Heart right ventricle (tissue), 16 donors: ENCODE results near the gene CAVIN2. TPM values are rescaled to one million over a fixed set of nuclear protein-coding genes. Genes with fewer than 3 reads are reported as not detected.

Experiments
- ATAC-seq, 8 donors: fragments of 200-7000 bp; cut with Tn5 transposase; one replicate each; pipeline ENCODE4 v1.9.1; 2020; ENCODE audit warnings: mild to moderate bottlenecking in 8 of 8, moderate library complexity in 8 of 8, moderate number of reproducible peaks in 1 of 8
- DNase-seq, 2 donors: peaks; one replicate each; pipeline ENCODE4 v3.0.0-alpha.2; 2020
- H3K27ac ChIP-seq, 10 donors: fragments of 200-600 bp; sonication (generic) in 2 of 10; one replicate each; pipeline versions ENCODE4 v1.5.0 to v1.8.0; 2020 to 2022; ENCODE audit warnings: mild to moderate bottlenecking in 3 of 10
- H3K27me3 ChIP-seq, 7 donors: fragments of 200-600 bp; one replicate each; pipeline ENCODE4 v1.8.0; 2021 to 2022; ENCODE audit warnings: mild to moderate bottlenecking in 2 of 7
- H3K36me3 ChIP-seq, 9 donors: fragments of 200-600 bp; sonication (generic) in 1 of 9; one replicate each; pipeline versions ENCODE4 v1.5.0 to v1.8.0; 2020 to 2022; ENCODE audit warnings: mild to moderate bottlenecking in 2 of 9
- H3K4me1 ChIP-seq, 9 donors: fragments of 200-600 bp; sonication (generic) in 1 of 9; one replicate each; pipeline versions ENCODE4 v1.5.0 to v1.8.0; 2020 to 2022; ENCODE audit warnings: mild to moderate bottlenecking in 4 of 9
- H3K4me3 ChIP-seq, 10 donors: fragments of 200-600 bp; sonication (generic) in 2 of 10; one replicate each; pipeline versions ENCODE4 v1.5.0 to v1.8.0; 2020 to 2022; ENCODE audit warnings: mild to moderate bottlenecking in 7 of 10, moderate library complexity in 2 of 10
- H3K9me3 ChIP-seq, 11 donors: fragments of 200-600 bp in 10 of 11; sonication (generic) in 2 of 11; one replicate each; pipeline versions ENCODE4 v1.5.0 to v1.8.0; 2013 to 2022; ENCODE audit warnings: mild to moderate bottlenecking in 2 of 11, control low read depth in 1 of 11, moderate library complexity in 1 of 11
- CTCF ChIP-seq, 9 donors: fragments of 200-600 bp; sonication (generic) in 2 of 9; IDR thresholded peaks; one replicate each; pipeline versions ENCODE4 v1.5.0 to v1.8.0; 2021 to 2022; ENCODE audit warnings: antibody characterized with exemption in 9 of 9, mild to moderate bottlenecking in 5 of 9, moderate library complexity in 1 of 9
- WGBS, 2 donors: extraction: QIAGEN DNeasy Blood & Tissue Kit; methylation state at CpG; one replicate each; pipeline ENCODE4 v1.1.7; 2013; ENCODE audit warnings: inconsistent platforms in 1 of 2; 5-methylcytosine and 5-hydroxymethylcytosine counted together
- intact Hi-C, 10 donors: fragments of 100-400 bp; cut with DNase I; formaldehyde crosslinking; loops; one replicate each; pipeline versions ENCODE4 v1.11.1 to v1.14.2; 2022
- polyA plus RNA-seq, 2 donors: library from polyadenylated mRNA; stranded (reverse); fragments of 200-250 nt; gene quantifications; one replicate each; pipeline ENCODE4 v1.2.3, GENCODE V29; 2013
- total RNA-seq, 10 donors: library from RNA; stranded (reverse); fragmentation: NEBNext Ultra II Directional in 3 of 10; extraction: Animal tissue kit (Norgen Biotek cat#: 25700) in 3 of 10; gene quantifications; one replicate each; pipeline versions ENCODE4 v1.2.1 to v1.2.4, GENCODE V29; 2021 to 2023
- donor health status: Arrhythmogenic right ventricular cardiomyopathy.
- donor health status: ischemic (EF 13 %, LVEDD 7.1; RV severe dilation, severe dysfunction).
- donor health status: healthy with polysubstance abuse.
- donor health status: DM: no; HTN: yes; CAD: no.
- donor health status: DM: no; HTN: no; CAD: no.
- donor health status: ischemic (EF 25% LVEDD 6.9; RV normal size, moderate dysfunction).
- donor health status: ischemic (EF 25% LVEDD 5.7; RV mildly dilated, moderate dysfunction).
- donor health status: healthy.
- donor health status: DM: yes; HTN: yes; CAD: no.
- donor health status: Ischemic cardiomyopathy.
- donor health status: ischemic (EF 35%, LVEDD 5.7; RV mildly dilated, moderate dysfunction).
- donor health status: nonischemic (EF 11% LVEDD 7.7; RV severe dilation, severe dysfunction).
- donor health status: DM: yes; HTN: yes; CAD: no.
- donor health status: PGD.
- donor health status: ischemic (EF 29% LVEDD 5.4; RV normal size, mild dysfunction).
- donor health status: nonischemic (EF 23%, LVEDD 6.1; RV moderate dilation, normal function).

The CAVIN2 gene
- total and polyA plus RNA-seq, 12 donors = 31.5 to 126 (median 91.3) TPM

- DNase-seq = no peak
- no peak for TF ChIP-seq CTCF (IDR thresholded peaks at IDR 0.05)
- WGBS, 2 donors = 71 to 75% methylated on average over 4 of the region's 4 CpGs
Measured at GRCh38 chr2:191797500-191797899, 49.4 kb downstream of the CAVIN2 start.

GRCh38 chr2:191795715-191796114 lies 51.2 kb downstream of the CAVIN2 start:
- ATAC-seq = no peak
- intact Hi-C loops = loop anchor here in 1 of 10 donors (10.0 kb wide), 1 partner anchor 231 kb away; no protein-coding TSS in a partner anchor
- no peaks in the 10 kb centered on the region for H3K4me1 ChIP-seq
- TF ChIP-seq CTCF (IDR thresholded peaks at IDR 0.05) = no peak
- DNase-seq = no peak
- no peaks in the 10 kb centered on the region for H3K9me3 ChIP-seq
- WGBS, 2 donors = 71 to 73% methylated on average over 2 of the region's 2 CpGs
- H3K27me3 ChIP-seq = peaks cover 0 to 17% (median 0%) of the 10 kb centered on the region in 7 donors
- no peak overlapping the region for H3K4me3 ChIP-seq
- H3K27ac ChIP-seq = no peak overlapping the region
- no peaks in the 10 kb centered on the region for H3K36me3 ChIP-seq

More at GRCh38 chr2:191797500-191797899, 49.4 kb downstream of the CAVIN2 start:
- H3K27ac ChIP-seq = no peak overlapping the region
- intact Hi-C loops = loop anchor here in 1 of 10 donors (10.0 kb wide), 1 partner anchor 233 kb away; no protein-coding TSS in a partner anchor
- ATAC-seq = no peak
- H3K4me3 ChIP-seq = no peak overlapping the region
- peaks cover 0 to 2% (median 0%) of the 10 kb centered on the region in 11 donors for H3K9me3 ChIP-seq
- H3K27me3 ChIP-seq = peaks cover 0 to 9% (median 0%) of the 10 kb centered on the region in 7 donors
- no peaks in the 10 kb centered on the region for H3K4me1 ChIP-seq
- no peaks in the 10 kb centered on the region for H3K36me3 ChIP-seq

- Histone ChIP-seq H3K27me3 (peaks cover 0 to 17% (median 0%) of the 10 kb centered on the region in 7 donors), H3K4me1 (no peaks in the 10 kb centered on the region), H3K36me3 (no peaks in the 10 kb centered on the region), H3K4me3 (no peak overlapping the region), H3K9me3 (no peaks in the 10 kb centered on the region), H3K27ac (no peak overlapping the region)
- 55 to 58% methylated on average over 3 of the region's 3 CpGs for WGBS, 2 donors
- DNase-seq (no peak), ATAC-seq (no peak)
- TF ChIP-seq CTCF (IDR thresholded peaks at IDR 0.05) = no peak
- intact Hi-C loops = loop anchor here in 1 of 10 donors (10.0 kb wide), 1 partner anchor 227 kb away; no protein-coding TSS in a partner anchor
Measured at GRCh38 chr2:191791953-191792560, 54.8 kb downstream of the CAVIN2 start.

- DNase-seq = no peak
- no peak for TF ChIP-seq CTCF (IDR thresholded peaks at IDR 0.05)
- 74 to 78% methylated on average over 1 of the region's 1 CpG for WGBS, 2 donors
- no peaks in the 10 kb centered on the region for H3K4me1 ChIP-seq
- no peak overlapping the region for H3K27ac ChIP-seq
- H3K36me3 ChIP-seq = no peaks in the 10 kb centered on the region
- H3K27me3 ChIP-seq = peaks cover 0 to 17% (median 0%) of the 10 kb centered on the region in 7 donors
- no peaks in the 10 kb centered on the region for H3K9me3 ChIP-seq
- intact Hi-C loops = loop anchor here in 1 of 10 donors (10.0 kb wide), 1 partner anchor 226 kb away; no protein-coding TSS in a partner anchor
- ATAC-seq = no peak
- H3K4me3 ChIP-seq = no peak overlapping the region
Measured at GRCh38 chr2:191790737-191791136, 56.2 kb downstream of the CAVIN2 start.
